ENCODE data around the gene TAS2R19.

TAS2R19 gene

DNA sequence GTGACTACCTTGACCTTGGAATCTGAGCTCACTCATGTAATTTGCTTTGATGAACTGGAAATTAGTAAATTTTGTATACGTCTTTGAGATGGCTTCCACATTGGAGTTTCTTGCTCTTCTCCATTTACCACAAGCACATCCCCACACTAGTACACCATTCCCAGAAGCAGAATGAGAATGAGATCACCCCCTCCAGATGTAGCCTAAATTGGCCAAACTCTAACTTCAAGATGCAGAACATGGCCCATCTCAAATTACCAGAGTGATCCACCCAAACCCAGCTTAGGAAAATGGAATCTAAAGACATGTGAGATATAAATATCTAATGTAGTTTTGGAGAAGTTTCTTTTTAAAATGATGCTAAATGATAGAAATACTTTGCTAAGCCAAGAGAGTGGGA lies 14.8 kb downstream of the TAS2R19 start:
- CTCF ChIA-PET, result no interaction called here
- POLR2A ChIA-PET, result no interaction called here

DNA sequence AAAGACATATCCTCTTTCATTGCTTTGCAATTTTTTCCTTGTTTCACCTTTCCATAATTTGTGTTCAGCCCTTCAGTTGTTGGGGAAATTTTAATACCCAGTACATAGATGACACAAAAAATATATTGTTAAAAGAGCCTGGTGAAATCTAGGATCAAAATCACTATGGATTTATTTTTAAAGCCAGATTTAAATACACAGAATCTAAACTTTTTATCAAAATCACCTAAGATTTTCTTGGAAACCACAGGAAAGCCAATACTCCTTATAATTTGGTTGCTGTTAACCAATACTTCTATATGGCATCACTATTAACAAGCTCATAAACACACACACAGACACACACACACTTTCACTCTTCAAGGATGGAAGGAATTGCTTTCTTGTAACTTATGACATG lies 24.2 kb downstream of the TAS2R19 start, which contains the start of gene TAS2R20:
TSS of gene TAS2R20 (minus strand) at position 101 of the 400 bp plus-strand sequence. CDS start 429 bp downstream, outside the sequence.
- no peak for DNase-seq (ENCODE audit: extremely low spot score)
- POLR2A ChIA-PET, result no interaction called here
- no peak for TF ChIP-seq ARNT (IDR thresholded peaks at IDR 0.05)
- TF ChIP-seq, protein P1, sequence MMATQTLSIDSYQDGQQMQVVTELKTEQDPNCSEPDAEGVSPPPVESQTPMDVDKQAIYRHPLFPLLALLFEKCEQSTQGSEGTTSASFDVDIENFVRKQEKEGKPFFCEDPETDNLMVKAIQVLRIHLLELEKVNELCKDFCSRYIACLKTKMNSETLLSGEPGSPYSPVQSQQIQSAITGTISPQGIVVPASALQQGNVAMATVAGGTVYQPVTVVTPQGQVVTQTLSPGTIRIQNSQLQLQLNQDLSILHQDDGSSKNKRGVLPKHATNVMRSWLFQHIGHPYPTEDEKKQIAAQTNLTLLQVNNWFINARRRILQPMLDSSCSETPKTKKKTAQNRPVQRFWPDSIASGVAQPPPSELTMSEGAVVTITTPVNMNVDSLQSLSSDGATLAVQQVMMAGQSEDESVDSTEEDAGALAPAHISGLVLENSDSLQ (IDR thresholded peaks at IDR 0.05), result no peak
- no peak for TF ChIP-seq HDGF (IDR thresholded peaks at IDR 0.05; ENCODE audit: borderline replicate concordance)
- no peak for TF ChIP-seq FOXK2 (IDR thresholded peaks at IDR 0.05)
- no peak for TF ChIP-seq CTBP1 (IDR thresholded peaks at IDR 0.05; ENCODE audit: borderline replicate concordance)
- CTCF ChIA-PET, result no interaction called here

More for the DNA sequence above, 14.8 kb downstream of the TAS2R19 start:
- no peak for DNase-seq (ENCODE audit: extremely low spot score)
- TF ChIP-seq ARNT (IDR thresholded peaks at IDR 0.05), result no peak
- no peak for TF ChIP-seq SUZ12 (IDR thresholded peaks at IDR 0.05)
- TF ChIP-seq LEF1 (IDR thresholded peaks at IDR 0.05; ENCODE audit: borderline replicate concordance), result no peak
- TF ChIP-seq SP1 (IDR thresholded peaks at IDR 0.05), result no peak
- TF ChIP-seq FOXM1 (IDR thresholded peaks at IDR 0.05; ENCODE audit: borderline replicate concordance), result no peak
- TF ChIP-seq FOXK2 (IDR thresholded peaks at IDR 0.05), result no peak
- no peak for TF ChIP-seq HDGF (IDR thresholded peaks at IDR 0.05; ENCODE audit: borderline replicate concordance)
- TF ChIP-seq NFRKB (IDR thresholded peaks at IDR 0.05), result no peak
- TF ChIP-seq FOXA1 (IDR thresholded peaks at IDR 0.05), result no peak
- TF ChIP-seq TARDBP (IDR thresholded peaks at IDR 0.05), result no peak
- TF ChIP-seq L3MBTL2 (conservative IDR thresholded peaks at IDR 0.05), result no peak
- no peak for TF ChIP-seq ZNF384 (IDR thresholded peaks at IDR 0.05)
- TF ChIP-seq BHLHE40 (IDR thresholded peaks at IDR 0.05; ENCODE audit: borderline replicate concordance), result no peak
- no peak for TF ChIP-seq CTBP1 (IDR thresholded peaks at IDR 0.05; ENCODE audit: borderline replicate concordance)
- TF ChIP-seq, protein P1 (IDR thresholded peaks at IDR 0.05), result no peak
- TF ChIP-seq ELF4 (IDR thresholded peaks at IDR 0.05), result no peak

DNA sequence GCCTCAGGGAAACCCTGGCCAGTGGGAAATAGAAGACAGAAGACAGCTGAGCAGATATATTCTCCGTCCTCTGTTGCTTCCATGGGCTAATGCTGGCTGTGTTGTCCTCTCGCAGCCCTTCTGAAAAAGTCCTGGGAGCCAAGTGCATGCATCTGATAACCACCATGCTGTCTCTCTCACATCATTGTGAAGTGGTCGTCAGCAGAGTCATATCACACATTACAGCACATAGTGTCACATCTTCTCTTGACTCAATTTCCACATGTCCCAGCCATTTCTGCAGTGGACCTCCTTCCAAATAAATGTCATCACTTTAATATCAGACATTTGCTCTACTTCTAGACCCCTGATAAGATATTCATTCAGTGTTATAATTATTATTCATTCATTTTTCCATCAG lies 28.1 kb downstream of the TAS2R19 start:
- DNase-seq (ENCODE audit: extremely low spot score), result no peak
- TF ChIP-seq SP1 (IDR thresholded peaks at IDR 0.05) (no peak), FOXK2 (IDR thresholded peaks at IDR 0.05) (no peak), SUZ12 (IDR thresholded peaks at IDR 0.05) (no peak), LEF1 (IDR thresholded peaks at IDR 0.05; ENCODE audit: borderline replicate concordance) (no peak), FOXA1 (IDR thresholded peaks at IDR 0.05) (no peak), TARDBP (IDR thresholded peaks at IDR 0.05) (no peak), NFRKB (IDR thresholded peaks at IDR 0.05) (no peak), CTBP1 (IDR thresholded peaks at IDR 0.05; ENCODE audit: borderline replicate concordance) (no peak), L3MBTL2 (conservative IDR thresholded peaks at IDR 0.05) (no peak), HDGF (IDR thresholded peaks at IDR 0.05; ENCODE audit: borderline replicate concordance) (no peak), ARNT (IDR thresholded peaks at IDR 0.05) (no peak), BHLHE40 (IDR thresholded peaks at IDR 0.05; ENCODE audit: borderline replicate concordance) (no peak), ZNF384 (IDR thresholded peaks at IDR 0.05) (no peak), FOXM1 (IDR thresholded peaks at IDR 0.05; ENCODE audit: borderline replicate concordance) (no peak)
- TF ChIP-seq, protein P1 (IDR thresholded peaks at IDR 0.05), result no peak
- CTCF ChIA-PET, result no interaction called here

DNA sequence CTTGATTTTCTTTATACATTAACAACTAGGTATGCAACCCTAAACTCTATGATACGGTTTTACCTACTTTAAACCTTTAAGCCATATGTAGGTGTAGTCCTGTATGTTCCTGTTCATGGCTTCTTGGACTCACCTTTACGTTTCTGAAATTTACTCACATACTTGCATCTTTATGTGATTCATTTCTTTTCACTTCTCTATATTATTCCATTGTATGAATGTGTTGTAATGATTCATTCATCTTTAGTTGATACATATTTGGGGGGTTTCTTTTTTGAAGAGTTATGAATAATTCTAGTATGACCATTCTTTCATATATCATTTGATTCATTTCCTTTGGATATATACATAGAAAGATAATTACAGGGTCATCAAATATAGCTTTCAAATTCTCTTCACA lies 33.3 kb downstream of the TAS2R19 start:
- no peak for TF ChIP-seq TARDBP (IDR thresholded peaks at IDR 0.05)
- TF ChIP-seq BHLHE40 (IDR thresholded peaks at IDR 0.05; ENCODE audit: borderline replicate concordance), result no peak
- no peak for TF ChIP-seq NFRKB (IDR thresholded peaks at IDR 0.05)
- TF ChIP-seq, protein P1 (IDR thresholded peaks at IDR 0.05), result no peak
- TF ChIP-seq CTBP1 (IDR thresholded peaks at IDR 0.05; ENCODE audit: borderline replicate concordance), result no peak
- TF ChIP-seq ARNT (IDR thresholded peaks at IDR 0.05), result no peak
- no peak for TF ChIP-seq HDGF (IDR thresholded peaks at IDR 0.05; ENCODE audit: borderline replicate concordance)
- TF ChIP-seq FOXA1 (IDR thresholded peaks at IDR 0.05), result no peak
- no peak for TF ChIP-seq FOXK2 (IDR thresholded peaks at IDR 0.05)
- no peak for TF ChIP-seq FOXM1 (IDR thresholded peaks at IDR 0.05; ENCODE audit: borderline replicate concordance)
- no peak for TF ChIP-seq ELF4 (IDR thresholded peaks at IDR 0.05)
- ChIA-PET POLR2A (no interaction called here), CTCF (no interaction called here)
- no peak for DNase-seq (ENCODE audit: extremely low spot score)

More for the DNA sequence above, 28.1 kb downstream of the TAS2R19 start:
- POLR2A ChIA-PET, result no interaction called here

DNA sequence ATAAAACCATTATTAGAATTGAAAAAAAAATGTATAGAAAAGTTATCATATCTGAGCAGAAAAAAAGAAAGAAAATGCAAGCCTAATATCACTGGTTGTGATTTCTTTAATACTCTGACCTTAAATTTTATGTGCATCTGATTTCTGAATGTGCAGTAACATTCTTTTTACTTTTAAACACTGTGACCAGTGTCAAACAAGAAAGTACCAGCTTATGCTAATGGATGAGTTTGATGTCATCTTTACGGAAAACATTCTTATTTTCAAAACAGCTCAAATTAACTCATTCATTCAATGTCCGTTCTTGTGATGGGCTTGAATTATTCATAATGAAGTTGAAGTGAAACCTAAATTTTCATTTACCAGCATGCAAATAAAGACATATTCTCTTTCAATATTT lies 35.6 kb downstream of the TAS2R19 start, which contains the start of gene TAS2R50:
TSS of gene TAS2R50 (minus strand) at position 101 of the 400 bp plus-strand sequence. CDS start at position 49, 52 bp downstream.
- DNase-seq (ENCODE audit: extremely low spot score), result no peak
- ChIA-PET POLR2A (no interaction called here), CTCF (no interaction called here)
- TF ChIP-seq CTBP1 (IDR thresholded peaks at IDR 0.05; ENCODE audit: borderline replicate concordance) (no peak), ELF4 (IDR thresholded peaks at IDR 0.05) (no peak)

DNA sequence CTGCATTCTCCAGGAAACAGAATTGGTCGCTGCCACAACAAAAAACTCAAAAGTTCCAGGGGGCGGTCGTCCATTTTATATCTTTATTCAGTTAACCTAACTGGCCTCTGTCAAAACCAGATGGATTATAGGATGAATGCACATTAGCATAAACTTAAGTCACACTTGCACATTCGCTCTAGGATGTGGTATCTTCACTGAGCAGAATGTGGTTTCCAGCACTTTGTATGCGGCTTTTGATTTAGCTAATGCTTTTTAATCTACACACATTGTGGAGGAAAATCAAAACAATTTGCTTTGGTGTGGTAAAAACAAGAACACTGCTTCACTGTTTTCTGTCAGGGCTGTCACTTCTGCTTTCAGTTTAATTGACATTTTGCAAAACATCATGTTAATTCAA lies 40.2 kb downstream of the TAS2R19 start:
- TF ChIP-seq CTBP1 (IDR thresholded peaks at IDR 0.05; ENCODE audit: borderline replicate concordance) (no peak), LEF1 (IDR thresholded peaks at IDR 0.05; ENCODE audit: borderline replicate concordance) (no peak), ARNT (IDR thresholded peaks at IDR 0.05) (no peak), FOXM1 (IDR thresholded peaks at IDR 0.05; ENCODE audit: borderline replicate concordance) (no peak), ELF4 (IDR thresholded peaks at IDR 0.05) (no peak), NFRKB (IDR thresholded peaks at IDR 0.05) (no peak), TARDBP (IDR thresholded peaks at IDR 0.05) (no peak), HDGF (IDR thresholded peaks at IDR 0.05; ENCODE audit: borderline replicate concordance) (no peak), BHLHE40 (IDR thresholded peaks at IDR 0.05; ENCODE audit: borderline replicate concordance) (no peak), FOXA1 (IDR thresholded peaks at IDR 0.05) (no peak), ZNF384 (IDR thresholded peaks at IDR 0.05) (no peak), SP1 (IDR thresholded peaks at IDR 0.05) (no peak), SUZ12 (IDR thresholded peaks at IDR 0.05) (no peak), FOXK2 (IDR thresholded peaks at IDR 0.05) (no peak), L3MBTL2 (conservative IDR thresholded peaks at IDR 0.05) (no peak)
- TF ChIP-seq, protein P1 (IDR thresholded peaks at IDR 0.05), result no peak
- DNase-seq (ENCODE audit: extremely low spot score), result no peak
- ChIA-PET CTCF (no interaction called here), POLR2A (no interaction called here)
